Spleen (tissue), 7 donors: Measurements from ENCODE around the gene POMP.

ENCODE experiments used
- CTCF ChIP-seq, 11 experiments: fragments of 200-600 bp in 7 of 11; fragments of 450-650 bp in 4 of 11; sonication (generic) in 4 of 11; IDR thresholded peaks in 8 of 11; conservative IDR thresholded peaks in 3 of 11; 1 replicate in 7 of 11; 2 replicates in 4 of 11; pipeline versions ENCODE4 v1.4.0 to v1.8.0; 2016 to 2021; ENCODE audit warnings: antibody characterized with exemption in 11 of 11, inconsistent platforms in 4 of 11, mild to moderate bottlenecking in 1 of 11
- POLR2A ChIP-seq, 3 donors: fragments of 450-650 bp; IDR thresholded peaks; one replicate each; pipeline ENCODE4 v1.5.1; 2017; ENCODE audit warnings: antibody characterized with exemption in 3 of 3, mild to moderate bottlenecking in 1 of 3
- POLR2AphosphoS5 ChIP-seq, 3 donors: sonication (generic); formaldehyde crosslinking; IDR thresholded peaks; one replicate each; pipeline ENCODE4 v1.5.1; 2017; ENCODE audit warnings: antibody characterized with exemption in 3 of 3
- donor health status: DM: no; HTN: no; CAD: no; lungs with moderate emphysema.
- donor health status: DM: no; HTN: no; CAD: no.
- donor health status: DM: no; HTN: no; CAD: no.

DNA sequence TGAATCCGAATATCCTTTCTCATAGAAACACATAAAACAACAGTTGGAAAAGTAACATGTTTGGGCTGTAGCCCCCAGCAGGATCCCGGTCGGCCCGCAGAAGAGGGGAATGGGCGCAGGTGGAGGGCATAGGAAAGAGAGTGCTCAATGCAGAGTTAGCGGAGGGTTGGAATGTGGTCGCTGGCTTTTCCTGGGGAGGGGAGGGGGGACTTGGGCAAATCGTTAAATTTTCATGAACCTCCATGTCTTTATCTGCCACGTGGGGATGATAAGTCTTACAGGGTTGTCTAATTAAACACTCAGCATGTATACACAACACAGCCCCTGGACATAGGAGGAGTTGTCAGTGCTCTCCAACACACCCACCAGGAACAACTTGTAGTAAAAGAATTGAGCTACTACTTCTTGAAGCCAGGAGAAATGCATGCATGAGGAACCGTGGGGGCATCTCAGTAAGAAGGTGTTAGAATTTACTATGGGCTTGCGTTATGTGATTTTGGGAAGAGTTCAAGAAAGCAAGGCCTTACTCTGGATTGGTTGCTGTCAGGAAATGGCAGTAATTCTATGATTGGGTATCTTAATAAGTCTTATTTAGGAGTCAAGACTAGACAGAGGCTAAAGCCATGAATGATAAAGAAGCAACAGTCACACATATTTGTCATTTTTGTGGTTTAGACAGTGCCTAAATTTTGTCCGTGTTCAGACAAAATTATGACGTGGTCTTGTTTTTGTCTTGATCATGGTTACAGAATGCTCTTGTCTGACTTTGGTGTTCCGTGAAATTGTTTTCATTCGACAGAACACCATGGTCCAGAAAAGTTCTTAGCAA is 60.5 kb downstream of the POMP start:
- TF ChIP-seq CTCF (IDR thresholded peaks at IDR 0.05 in 8 of 11, conservative IDR thresholded peaks at IDR 0.05 in 3 of 11), result no peak
- no peak for TF ChIP-seq POLR2A (IDR thresholded peaks at IDR 0.05)
- TF ChIP-seq POLR2AphosphoS5 (IDR thresholded peaks at IDR 0.05), result no peak
